COLO829 (cell line): Measurements from ENCODE around the gene AKR1A1.
A peak's percentile ranks its signal among the peaks of the same experiment; 100 is the strongest.
"Not testable (repeated sequence)": the region's sequence is repeated elsewhere in the genome, so short reads cannot be mapped to it uniquely, and the experiment has no call there.

Experiments used
- DNase-seq: peaks from one replicate; pipeline ENCODE4 v3.0.0; 2012; ENCODE audit warnings: low spot score

AKR1A1 gene

GRCh38 chr1:45550401-45551351, at the start of gene AKR1A1:
Gene AKR1A1, plus strand, starts transcription at chr1:45550826. Its CDS starts 10,969 bp downstream, at chr1:45561795.
- DNase-seq: peak; percentile 82

DNA sequence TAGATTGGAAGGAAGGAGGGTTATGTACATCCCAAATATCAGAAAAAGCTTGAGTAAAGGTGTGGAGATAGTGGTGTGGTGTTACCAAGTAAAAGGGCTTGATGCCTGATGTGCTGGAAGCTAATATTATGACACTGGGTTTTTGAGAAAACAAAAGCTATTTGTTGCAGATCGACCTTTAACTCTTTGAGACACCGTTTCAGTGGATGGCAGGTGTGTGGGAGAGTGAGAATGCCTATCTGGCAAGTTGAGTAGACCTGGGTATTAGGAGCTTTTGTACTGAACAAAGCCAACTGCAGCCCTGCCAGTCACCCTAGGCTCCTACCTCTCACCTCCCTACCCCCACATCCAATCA, 49.1 kb upstream of the AKR1A1 start:
- no peak for DNase-seq

- no peak for DNase-seq
Measured at GRCh38 chr1:45503462-45504360, 46.9 kb upstream of the AKR1A1 start.

DNA sequence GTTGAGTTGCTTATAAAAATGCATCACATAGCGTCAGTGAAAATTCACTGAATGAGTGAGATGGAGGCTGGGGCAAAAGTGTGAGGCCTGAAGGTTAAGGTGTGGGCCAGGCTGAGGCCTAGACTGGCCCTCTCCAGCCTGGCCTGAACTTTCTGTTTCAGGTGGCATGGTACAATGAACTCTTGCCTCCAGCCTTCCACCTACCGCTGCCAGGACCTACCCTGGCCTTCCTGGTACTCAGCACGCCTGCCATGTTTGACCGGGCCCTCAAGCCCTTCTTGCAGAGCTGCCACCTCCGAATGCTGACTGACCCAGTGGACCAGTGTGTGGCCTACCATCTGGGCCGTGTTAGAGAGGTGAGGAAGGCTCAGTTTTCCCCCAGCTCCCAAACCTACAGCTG, 43.4 kb upstream of the AKR1A1 start:
- no peak for DNase-seq

DNA sequence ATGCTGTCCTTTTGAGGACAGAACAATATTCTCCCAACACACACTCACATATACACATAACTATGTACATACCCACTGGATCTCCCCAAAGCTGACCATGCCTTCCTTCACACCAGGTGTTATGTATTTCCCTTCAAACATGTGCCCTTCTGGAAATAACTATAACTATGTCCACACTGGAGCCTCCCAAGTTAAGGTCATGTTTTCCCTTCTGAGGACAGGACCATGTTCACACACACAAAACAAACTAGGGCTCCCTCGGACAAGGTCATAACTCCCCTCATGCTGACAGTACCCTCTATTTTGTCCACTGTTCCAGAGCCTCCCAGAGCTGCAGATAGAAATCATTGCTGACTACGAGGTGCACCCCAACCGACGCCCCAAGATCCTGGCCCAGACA, 42.7 kb upstream of the AKR1A1 start:
- DNase-seq: no peak

GRCh38 chr1:45508295-45509151, 42.1 kb upstream of the AKR1A1 start:
- no peak for DNase-seq

DNA sequence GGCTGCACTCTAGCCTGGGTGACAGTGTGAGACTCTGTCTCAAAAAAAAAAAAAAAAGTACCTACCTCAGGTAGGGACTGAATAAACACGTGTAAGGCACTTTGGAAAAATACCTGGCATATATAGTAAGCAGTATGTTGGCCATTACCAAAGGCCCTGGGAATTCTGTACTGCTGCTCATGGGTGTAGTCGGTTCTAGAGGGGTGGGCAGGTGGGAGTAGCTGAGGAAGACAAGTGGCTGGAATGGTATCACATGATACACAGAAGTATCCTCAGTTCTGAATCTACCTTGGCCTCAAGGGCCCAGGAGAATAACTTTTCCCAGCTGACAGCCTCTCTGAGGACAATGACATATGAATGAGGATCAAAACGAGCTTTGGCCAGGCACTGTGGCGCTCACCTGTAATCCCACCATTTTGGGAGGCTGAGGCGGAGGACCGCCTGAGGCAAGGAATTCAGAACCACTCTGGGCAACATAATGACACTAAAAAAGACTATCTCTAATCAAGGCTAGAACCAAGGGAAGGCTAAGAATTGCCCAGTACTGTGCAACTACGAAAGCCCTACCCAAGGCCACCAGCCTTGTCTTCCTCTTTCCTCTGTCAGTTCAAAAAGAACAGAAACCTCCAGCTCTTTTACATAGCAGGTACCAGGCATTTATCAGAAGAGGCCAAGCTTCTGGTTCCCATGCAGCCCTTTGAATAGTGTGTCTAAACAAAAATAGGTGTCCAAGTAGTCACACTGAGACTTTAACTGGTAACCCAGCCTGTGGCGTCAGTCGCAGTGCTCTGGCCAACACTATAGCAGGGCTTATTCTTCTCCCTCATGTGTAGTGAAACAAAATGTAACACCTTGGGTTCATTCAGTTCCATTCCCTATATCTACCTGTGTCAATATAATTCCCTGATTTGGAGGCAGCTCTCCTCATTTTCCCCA, 40.3 kb upstream of the AKR1A1 start:
- DNase-seq: no peak

GRCh38 chr1:45510972-45511527, 39.6 kb upstream of the AKR1A1 start:
- peak; percentile 30 for DNase-seq

DNA sequence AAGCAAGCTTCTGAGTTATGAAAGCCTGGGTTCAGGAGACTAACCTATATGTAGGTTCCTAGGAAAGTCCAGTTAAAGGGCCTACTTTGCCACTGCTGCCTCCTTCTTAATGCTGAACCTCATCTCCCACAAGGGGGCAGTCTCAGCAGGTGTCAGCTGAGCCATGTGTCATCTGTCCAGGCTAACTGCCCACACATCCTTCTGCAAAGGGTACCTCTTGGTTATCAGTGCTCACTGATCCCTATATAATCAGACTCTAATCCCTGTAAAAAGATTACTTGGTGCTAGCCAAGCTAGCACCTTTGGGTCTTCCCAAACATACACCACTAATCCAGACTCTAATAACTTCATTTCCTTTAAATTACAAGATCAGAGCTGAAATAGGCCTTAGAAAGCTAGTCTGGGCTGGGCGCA, 38.0 kb upstream of the AKR1A1 start:
- peak; percentile 26 for DNase-seq

DNA sequence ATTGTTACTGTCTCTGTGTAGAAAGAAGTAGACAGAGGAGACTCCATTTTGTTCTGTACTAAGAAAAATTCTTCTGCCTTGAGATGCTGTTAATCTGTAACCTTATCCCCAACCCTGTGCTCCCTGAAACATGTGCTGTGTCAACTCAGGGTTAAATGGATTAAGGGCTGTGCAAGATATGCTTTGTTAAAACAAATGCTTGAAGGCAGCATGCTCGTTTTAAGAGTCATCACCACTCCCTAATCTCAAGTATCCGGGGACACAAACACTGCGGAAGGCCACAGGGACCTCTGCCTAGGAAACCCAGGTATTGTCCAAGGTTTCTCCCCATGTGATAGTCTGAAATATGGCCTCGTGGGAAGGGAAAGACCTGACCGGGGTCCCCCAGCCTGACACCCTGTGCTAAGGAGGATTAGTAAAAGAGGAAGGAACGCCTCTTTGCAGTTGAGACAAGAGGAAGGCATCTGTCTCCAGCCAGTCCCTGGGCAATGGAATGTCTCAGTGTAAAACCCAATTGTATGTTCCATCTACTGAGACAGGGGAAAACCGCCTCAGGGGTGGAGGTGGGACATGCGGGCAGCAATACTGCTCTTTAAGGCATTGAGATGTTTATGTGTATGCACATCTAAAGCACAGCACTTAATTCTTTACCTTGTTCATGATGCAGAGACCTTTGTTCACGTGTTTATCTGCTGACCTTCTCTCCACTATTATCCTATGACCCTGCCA, 36.9 kb upstream of the AKR1A1 start:
- not testable (repeated sequence) for DNase-seq

GRCh38 chr1:45516036-45516435, 34.6 kb upstream of the AKR1A1 start:
- no peak for DNase-seq

DNA sequence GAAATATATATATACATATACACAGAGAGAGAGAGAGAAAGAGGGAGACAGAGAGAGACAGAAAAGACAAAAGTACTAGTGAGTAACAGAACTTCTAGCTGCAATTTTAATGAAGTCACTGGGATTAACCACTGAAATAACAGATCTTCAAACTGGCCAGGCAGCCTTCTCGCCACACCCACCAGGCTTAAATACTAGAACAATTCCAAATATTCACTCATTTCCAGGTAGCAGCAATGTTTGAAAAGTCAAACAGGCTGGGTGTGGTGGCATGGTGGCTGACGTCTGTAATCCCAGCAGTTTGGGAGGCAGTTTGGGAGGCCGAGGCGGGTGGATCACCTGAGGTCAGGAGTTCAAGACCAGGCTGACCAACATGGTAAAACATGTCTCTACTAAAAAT, 34.2 kb upstream of the AKR1A1 start:
- no peak for DNase-seq

DNA sequence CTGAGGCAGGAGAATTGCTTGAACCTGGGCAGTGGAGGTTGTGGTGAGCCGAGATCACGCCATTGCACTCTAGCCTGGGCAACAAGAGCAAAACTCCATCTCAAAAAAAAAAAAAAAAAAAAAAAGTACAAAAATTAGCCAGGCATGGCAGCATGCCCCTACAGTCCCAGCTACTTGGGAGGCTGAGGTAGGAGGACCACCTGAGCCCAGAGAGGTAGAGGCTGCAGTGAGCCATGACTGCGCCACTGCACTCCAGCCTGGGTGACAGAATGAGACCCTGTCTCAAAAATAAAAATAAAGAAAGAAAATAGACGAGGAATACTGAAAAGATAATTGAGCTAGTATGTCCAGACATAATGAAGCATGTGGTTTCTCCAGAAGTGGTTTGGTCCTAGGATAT, 32.3 kb upstream of the AKR1A1 start:
- DNase-seq: not testable (repeated sequence)

DNA sequence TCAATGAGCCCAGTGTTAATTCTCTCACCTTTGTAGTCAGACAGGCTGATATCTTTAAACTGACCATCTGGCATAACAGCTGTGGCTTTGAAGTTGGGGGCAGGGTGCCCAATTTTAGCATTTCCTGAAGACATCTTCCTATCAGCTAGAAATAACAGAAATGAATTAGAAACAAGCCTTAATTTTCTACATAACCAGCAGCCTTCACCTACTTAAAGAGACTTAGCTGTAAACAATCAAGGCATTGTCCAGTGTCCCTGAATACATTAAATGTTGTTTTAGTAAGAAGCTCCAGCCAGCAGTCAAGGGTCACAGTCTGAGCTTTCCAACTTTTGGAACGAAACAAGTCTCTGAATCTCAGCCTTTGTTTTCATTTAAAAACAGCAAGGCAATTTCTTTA, 31.7 kb upstream of the AKR1A1 start:
- peak; percentile 72 for DNase-seq

DNA sequence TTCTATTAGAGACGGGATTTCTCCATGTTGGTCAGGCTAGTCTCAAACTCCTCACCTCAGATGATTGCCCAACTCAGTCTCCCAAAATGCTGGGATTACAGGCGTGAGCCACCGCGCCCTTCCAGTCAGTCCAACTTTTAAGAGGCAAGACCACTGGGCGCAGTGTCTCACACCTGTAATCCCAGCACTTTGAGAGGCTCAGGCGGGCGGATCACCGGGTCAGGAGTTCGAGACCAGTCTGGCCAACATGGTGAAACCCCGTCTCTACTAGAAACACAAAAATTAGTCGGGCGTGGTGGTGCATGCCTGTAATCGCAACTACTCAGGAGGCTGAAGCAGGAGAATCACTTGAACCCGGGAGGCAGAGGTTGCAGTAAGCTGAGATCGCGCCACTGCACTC, 30.9 kb upstream of the AKR1A1 start:
- not testable (repeated sequence) for DNase-seq

- DNase-seq: no peak
Measured at GRCh38 chr1:45521413-45522323, 29.0 kb upstream of the AKR1A1 start, which contains the start of gene PRDX1. Gene PRDX1, minus strand, starts transcription at chr1:45521884. Its CDS starts 2,841 bp downstream, at chr1:45519043.

GRCh38 chr1:45522324-45523104, 28.1 kb upstream of the AKR1A1 start:
- DNase-seq: no peak

DNA sequence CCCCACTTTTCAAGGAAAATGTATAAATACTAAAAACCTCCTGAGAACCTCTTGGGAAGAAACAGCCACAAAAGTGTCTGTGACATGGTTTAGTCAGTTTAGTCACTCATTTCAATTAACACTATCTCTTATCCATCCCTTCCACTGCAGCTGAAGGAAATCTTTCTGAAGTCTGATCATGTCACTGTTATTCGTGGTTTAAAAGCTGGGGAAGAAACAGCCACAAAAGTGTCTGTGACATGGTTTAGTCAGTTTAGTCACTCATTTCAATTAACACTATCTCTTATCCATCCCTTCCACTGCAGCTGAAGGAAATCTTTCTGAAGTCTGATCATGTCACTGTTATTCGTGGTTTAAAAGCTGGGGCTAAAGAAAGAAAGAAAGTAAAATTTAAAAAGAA, 27.1 kb upstream of the AKR1A1 start:
- DNase-seq: not testable (repeated sequence)
